T-helper 1 cell treated with Interleukin-12 subunit alpha and Interleukin-12 subunit beta and Interleukin-4 antibody, amounts not matched to agents 30 ng/mL and 1 ng/mL, for 36 hours (primary cell): ENCODE measurements around the gene RBCK1. TPM values are rescaled to one million over a fixed set of nuclear protein-coding genes. Genes with fewer than 3 reads are reported as not detected.

Experiments used
- intact Hi-C: fragments of 100-400 bp; cut with micrococcal nuclease; formaldehyde crosslinking; loops from one replicate; pipeline ENCODE4 v1.15.1; 2024
- total RNA-seq: library from RNA; stranded (reverse); gene quantifications from 2 replicates; pipeline ENCODE4 v1.2.3, GENCODE V29; 2022

The RBCK1 gene
- total RNA-seq, 1 donor from 2014 or later, result 134 TPM

DNA sequence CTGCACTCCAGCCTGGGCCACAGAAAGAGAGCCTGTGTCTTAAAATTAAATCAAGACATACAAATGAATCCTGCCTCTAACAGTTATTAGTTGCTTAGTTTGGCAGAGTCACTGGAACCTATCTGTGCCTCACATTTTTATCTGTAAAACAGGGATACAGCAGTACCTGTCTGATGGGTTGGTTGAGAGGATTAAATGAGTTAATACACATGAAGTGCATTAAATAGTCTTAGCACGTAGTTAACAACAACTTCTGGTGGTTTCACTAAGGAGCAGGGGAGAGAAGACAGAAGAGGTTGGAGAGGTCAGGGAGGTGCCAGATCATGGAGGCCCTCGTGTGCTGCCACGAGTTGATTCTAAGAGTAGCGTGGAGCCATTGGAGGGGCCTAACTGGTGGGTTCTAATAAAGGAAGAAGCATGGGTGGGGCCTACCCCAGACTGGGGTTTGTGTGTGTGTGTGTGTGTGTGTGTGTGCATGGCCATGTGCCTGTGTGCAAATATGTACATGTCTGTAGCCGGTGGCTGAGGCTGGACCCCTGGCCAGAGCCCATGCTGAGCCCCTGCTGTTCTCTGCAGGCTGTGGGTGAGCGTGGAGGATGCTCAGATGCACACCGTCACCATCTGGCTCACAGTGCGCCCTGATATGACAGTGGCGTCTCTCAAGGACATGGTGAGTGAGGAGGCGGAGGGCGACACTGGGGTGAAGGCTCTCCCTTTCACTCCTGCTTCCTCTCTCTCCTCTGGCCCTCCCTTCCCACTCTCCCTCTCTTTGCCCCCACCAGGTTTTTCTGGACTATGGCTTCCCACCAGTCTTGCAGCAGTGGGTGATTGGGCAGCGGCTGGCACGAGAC is 9.1 kb downstream of the RBCK1 start:
- intact Hi-C loops, result no loop called here

DNA sequence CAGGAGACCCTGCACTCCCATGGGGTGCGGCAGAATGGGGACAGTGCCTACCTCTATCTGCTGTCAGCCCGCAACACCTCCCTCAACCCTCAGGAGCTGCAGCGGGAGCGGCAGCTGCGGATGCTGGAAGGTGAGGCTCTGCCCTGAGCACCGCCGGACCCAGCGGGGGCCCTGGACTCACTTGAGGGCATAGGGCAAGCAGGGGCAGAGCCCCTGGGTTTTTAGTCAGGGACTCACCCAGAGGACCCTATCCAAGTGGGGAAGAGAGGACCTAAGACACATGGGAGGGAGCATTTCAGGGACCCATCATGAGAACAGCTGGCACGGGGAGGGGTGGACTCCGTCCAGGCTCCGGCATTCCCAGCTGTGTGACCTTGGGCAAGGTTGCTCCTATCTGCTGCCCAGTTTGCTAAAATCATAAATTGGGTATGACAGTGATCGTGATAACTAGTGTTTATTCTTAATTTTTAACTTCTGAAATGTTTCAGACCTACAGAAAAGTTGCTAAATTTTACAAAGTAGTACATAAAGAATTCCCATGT is 9.8 kb downstream of the RBCK1 start:
- intact Hi-C loops, result no loop called here

DNA sequence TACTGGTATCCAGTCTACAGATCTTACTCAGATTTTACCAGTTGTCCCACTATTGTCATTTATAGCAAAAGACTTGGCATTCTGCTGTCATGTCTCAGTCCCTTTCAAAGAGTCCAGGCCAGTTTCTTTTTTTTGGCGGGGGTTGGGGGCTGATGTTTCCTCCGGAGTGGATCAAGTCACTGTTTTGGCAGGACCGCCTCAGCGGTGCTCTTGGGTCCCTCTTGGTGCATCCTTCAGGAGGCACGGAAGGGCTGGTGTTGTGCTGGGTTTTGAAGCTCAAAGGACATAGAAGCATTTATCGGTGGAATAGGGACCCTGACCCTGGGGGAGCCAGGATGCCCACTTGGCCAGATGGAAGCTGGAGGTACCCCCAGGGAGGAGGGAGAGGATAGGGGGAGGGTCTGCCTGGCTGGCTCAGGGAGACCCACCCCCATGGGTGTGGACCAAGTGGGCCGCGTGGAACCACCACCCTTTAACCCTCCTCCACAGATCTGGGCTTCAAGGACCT is 10.8 kb downstream of the RBCK1 start:
- intact Hi-C loops, result no loop called here

DNA sequence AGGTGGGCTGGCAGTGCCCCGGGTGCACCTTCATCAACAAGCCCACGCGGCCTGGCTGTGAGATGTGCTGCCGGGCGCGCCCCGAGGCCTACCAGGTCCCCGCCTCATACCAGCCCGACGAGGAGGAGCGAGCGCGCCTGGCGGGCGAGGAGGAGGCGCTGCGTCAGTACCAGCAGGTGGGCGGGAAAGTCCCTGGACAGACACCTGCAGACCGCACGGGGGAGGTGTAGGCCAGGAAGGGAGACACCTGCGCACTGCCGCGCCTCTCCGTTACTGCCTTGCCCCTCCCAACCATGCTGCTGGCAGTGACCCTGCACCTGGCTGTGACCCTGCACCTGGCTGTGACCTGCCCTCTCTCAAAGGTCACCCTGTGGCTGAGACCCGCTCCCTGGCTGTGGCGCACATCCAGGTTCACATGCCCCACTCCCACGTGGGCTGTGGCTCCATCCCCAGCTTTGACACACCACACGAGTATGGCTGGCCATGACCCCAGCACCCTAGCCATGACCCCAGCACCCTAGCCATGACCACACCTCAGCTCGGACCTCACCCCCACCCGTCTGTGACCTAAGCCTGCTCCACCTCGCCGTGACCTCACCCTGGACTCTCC is 11.6 kb downstream of the RBCK1 start:
- intact Hi-C loops, result no loop called here

DNA sequence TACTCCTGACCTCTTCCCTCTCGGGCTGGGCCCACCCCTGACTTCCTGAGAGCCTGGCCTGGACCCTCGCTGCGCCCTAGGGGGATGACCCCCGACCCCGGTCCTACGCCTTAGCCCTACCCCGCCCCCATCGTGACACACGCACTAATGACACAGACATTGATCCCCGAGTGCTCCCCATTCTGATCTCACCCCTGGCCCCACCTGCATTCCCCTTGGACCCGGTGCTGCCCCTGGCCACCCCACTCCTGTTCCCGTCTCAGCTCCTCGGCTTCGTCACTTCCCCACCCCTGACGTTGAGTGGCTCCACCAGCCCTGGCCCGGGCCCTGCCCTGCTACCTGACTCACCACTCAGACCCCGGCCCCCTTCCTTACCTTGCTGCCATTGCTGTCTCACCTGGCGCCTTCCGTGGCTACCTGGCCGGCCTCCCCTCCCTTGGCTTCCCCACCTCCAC is 12.1 kb downstream of the RBCK1 start:
- intact Hi-C loops, result no loop called here

DNA sequence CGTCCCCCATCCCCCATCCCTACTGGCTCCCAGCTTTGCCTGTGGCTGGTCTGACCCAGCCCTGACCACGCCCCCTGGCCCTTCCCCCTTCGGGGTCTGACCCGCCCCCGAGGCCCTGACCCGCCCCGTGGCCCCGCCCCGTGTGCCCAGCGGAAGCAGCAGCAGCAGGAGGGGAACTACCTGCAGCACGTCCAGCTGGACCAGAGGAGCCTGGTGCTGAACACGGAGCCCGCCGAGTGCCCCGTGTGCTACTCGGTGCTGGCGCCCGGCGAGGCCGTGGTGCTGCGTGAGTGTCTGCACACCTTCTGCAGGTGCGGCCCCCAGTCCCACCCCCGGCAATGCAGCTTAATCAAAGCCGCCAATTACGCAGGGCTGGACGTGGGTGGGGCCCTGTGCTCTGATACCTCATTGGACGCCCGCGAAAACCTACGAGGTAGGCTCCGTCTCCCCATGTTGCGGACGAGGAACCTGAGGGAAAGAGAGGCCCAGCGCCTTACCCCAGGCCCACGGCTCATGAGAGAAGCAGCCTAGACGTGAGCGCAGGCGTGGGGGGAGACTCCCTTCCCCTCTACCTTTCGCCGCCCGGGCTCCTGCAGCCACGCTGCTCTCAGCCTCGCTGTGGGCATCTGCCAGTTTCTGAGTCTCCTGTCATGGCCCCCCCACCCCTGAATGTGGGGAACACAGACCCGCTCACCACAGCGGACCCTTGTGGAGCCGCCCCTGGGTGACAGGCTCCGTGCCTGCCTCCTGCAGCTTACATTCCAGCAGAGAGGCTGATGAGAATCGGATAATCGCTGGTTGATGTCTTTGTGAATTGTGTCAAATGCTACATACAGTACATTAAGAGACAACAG is 12.8 kb downstream of the RBCK1 start:
- intact Hi-C loops, result no loop called here

DNA sequence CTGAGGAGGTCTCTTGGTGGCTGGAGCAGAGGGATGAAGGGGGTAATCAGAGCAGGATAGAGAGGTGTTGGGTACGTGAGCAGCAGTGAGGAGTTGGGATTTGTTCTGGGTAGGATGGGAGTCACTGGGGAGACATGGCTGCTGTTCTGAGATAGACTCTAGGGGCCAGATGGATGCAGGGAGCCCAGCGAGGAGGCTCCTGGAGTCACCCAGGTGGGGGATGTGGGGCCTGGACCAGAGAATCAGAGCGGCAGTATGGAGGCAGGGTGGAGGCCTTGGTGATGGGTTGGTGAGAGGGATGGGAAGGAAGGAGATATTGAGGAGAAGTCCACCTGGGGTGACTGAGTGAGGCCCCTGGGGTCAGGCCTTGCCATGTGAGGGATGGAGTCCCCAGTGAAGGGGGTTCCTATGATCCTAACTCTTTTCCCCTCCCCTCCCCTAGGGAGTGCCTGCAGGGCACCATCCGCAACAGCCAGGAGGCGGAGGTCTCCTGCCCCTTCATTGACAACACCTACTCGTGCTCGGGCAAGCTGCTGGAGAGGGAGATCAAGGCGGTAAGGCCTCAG is 13.7 kb downstream of the RBCK1 start:
- intact Hi-C loops, result no loop called here

DNA sequence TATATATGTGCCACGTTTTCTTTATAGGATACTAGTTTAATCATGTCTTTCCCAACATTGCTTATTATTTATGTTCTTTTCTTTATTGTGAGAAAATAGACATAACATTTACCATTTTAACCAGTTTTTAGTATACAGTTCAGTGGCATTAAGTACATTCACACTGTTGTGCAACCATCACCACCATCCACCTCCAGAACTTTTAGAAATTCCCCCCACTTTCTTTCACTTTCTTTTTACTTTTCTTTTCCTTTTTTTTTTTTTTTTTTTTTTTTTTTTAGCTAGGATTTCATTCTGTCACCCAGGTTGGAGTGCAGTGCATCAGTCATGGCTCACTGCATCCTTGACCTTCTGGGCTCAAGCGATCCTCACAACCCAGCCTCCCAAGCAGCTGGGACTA is 18.5 kb downstream of the RBCK1 start:
- intact Hi-C loops, result no loop called here

DNA sequence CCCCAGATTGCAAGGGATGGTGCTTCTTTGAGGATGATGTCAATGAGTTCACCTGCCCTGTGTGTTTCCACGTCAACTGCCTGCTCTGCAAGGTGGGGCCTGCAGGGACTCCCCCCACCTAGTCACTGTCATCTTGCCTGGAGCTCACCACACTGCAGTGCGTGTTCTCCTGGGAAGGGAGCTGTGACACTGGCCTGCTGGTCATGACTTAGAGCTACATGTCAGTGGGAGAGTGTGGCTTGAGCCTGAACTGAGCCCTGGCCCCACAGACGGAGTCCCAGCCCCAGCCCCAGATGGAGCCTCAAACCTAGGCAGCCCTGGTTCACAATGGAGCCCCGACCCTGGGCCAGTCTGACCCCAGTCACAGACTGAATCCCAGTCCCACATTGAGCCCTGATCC is 19.3 kb downstream of the RBCK1 start:
- intact Hi-C loops, result no loop called here

DNA sequence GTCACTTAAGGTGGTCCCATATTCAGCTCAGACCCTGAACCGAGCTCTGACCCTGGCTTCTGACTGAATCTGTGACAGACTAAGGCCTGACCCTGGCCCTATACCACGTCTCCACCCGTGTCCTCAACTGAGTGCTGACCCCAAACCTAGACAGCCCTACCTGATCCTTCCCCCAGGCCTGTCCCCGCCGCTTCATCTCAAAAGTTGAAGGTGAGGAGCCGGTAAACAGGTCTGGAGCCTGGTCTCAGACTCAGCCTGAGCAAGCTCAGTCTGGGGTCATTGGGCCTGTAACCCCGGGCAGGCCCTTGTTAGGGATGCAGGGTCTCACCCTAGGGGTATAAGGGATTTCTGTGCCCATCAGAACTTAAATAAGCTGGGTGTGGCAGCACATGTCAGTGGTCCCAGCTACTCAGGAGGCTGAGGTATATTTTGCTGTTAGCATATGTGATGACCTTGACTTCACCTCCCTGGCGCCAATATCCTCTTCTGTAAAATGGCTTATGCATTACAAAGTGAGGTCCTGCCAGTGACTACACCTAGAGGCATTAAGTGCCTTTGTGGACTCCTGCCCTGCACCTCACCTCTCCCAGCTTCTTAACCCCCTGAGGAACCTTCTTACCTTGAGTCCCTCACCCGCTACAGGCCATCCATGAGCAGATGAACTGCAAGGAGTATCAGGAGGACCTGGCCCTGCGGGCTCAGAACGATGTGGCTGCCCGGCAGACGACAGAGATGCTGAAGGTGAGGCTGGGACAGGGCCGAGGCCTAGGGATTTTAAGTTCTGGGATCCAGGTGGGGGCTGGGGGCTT is 20.0 kb downstream of the RBCK1 start:
- intact Hi-C loops, result no loop called here

DNA sequence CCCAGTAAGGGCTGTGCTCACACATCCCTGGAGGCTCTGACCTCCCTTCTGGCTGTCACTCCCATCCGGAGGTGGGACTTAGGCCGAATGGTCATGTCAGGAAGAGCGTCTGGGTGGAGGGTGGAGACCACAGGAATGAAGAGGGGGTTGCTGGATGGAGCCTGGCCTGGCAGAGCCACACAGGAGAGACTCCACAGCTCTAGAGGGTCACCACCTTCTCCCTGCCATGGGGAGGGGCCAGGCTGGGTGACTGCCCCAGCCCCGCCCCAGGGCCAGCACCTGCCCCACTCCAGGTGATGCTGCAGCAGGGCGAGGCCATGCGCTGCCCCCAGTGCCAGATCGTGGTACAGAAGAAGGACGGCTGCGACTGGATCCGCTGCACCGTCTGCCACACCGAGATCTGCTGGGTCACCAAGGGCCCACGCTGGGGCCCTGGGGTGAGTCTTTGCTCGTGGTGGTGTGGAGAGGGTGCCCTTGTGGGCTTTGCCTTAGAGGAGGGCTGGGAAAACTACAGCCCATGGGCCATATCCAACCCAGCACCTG is 20.6 kb downstream of the RBCK1 start:
- intact Hi-C loops, result no loop called here

DNA sequence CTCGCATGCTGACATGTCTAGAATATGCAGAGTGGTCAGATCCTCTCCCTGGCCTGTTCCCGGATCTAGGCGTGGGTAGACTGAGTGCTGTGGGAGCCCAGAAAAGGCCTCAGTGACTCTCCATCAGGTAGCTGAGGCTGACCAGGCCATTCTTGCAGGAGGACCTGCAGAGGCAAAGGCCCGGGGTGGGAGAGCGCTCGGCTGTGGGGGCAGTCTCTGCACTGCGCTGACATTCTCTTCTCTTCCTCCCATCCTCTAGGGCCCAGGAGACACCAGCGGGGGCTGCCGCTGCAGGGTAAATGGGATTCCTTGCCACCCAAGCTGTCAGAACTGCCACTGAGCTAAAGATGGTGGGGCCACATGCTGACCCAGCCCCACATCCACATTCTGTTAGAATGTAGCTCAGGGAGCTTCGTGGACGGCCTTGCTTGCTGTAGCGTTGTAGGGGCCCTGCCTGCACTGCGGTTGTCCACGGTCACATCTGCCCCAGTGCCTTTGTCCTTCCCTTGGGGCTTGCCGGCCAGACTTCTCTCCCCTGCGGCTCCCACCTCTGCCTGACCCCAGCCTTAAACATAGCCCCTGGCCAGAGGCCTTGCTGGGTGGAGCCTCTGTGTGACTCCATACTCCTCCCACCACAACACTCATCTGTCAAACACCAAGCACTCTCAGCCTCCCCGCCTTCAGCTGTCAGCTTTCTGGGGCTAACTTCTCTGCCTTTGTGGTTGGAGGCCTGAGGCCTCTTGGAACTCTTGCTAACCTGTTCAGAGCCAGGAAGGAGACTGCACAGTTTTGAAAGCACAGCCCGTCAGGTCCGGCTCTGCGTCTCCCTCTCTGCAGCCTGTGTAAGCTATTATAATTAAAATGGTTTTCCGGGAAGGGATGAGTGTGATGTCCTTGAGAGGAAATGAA is 22.2 kb downstream of the RBCK1 start:
- intact Hi-C loops, result no loop called here

DNA sequence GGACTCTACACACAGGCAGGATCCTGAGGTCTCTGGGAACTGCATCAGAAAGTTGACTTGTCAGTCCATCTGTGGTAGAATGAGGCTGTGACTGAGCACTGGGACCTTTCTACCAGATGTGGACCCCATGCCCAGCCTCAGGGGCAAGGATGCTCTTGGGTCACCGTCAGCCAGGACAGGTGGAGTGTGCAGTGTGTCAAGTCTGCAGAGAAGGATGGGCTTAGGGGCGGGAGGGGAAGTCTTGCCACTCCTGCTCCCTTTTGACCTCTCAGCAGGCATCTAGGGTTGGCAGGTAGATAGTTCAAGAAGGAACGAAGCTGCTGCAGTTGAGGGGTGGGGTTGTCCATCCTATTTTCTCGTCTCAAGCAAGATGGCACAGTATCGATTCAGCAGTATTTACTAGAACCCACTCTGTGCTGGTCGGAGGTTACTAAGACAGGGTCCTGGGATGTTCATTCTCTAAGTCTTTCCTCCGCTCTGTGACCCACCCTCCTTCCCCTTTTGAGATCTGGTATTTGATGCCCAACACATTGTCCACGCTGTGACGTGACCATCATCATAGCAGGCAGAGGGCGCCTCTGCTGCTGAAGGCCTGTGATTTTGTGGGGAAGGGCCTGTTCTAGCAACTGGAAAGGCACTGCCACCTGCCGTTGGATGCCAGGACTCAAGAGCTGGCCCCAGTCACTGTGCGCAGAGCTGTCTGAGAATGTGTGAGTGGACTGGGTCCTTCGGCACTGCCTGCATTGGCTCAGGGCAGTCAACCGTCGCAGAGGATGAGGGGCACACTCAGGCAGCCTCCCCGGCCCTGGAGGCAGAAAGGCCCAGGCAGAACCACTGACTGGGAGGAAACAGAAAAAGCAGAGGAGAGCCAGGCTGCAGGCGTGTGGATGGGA is 23.2 kb downstream of the RBCK1 start:
- intact Hi-C loops, result loop anchor here (1.0 kb wide), 1 partner anchor 48 kb away; no protein-coding TSS in a partner anchor

DNA sequence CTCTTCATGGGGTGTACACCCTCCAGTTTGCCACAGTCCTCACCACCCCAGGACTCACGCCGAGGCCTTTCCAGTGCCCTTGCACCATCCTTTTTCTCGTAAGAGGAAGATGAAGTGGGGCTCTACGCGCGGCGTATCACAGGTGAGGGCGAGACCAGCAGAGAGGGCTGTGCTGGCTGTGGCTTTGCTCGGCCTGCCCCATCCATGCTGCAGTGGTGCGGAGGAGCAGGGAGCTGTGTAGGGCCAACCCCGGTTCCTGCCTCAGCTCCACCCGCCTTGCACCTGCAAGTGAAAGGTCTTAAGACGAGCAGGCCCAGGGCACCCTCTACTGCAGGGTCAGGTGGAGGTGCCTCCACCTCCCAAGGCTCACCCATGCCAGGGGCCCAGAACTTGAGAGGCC is 24.1 kb downstream of the RBCK1 start:
- intact Hi-C loops, result no loop called here

DNA sequence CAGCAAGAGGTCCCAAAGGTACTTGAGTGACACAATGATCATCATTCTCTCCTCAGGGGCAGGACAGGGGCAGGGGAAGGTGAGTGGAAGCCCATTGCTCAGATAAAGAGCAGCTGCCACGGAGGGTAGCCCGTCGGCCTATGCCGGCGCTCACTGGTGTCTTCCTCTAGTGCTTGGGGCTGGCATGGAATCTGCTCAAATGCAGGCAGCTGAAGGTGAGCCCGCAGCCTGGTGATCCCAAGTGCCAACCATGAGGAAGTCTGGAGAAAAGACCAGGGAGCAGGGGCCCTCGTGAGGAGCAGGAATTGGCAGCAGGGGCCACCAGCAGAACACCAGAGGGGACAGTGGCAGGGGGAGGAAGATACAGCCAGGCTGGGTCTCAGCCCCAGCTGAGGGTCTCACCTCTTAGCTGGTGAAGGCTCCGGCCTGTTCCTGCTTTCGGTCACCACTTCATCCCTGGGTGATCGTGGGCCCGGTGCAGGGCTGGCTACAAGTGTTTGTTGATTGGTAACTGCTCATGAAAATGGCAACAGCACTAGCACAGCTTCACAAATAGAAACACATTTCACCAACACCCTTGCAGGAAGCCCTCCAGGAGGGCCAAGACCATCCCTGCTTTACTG is 24.7 kb downstream of the RBCK1 start:
- intact Hi-C loops, result loop anchor here (1.0 kb wide), 3 partner anchors 24 to 78 kb away; partner anchors contain the start of genes RBCK1 and TBC1D20

DNA sequence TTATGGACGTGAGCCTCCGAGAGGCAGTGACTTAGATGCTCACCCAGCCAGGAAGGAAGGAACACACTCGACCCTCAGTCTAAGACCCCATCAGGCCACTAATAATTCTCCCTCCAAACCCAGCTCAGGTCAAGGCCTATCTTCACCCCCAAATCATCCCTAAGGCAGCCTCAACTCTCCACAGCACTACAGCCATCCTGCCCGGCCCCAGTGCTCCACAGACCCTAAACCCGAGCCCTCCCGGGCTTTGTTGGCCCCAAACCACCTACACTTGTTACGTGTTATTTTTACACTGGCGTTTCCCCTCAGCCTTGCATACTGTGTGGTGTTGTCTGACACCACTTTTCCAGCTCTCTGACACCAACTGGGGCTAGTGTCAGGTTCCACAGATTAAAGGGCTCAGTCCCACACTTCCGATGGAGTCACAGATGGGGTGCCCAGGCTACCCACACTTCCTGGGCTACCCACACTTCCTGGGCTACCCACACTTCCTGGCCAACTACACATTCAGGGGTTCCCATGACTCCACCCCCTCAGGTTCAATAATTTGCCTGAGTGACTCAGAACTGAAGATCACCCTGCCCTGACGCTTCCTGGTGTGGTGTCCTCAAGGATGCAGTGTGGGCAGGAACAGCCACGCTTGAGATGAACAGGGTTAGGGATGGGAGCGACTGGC is 25.3 kb downstream of the RBCK1 start:
- intact Hi-C loops, result loop anchor here (1.0 kb wide), 3 partner anchors 25 to 79 kb away; partner anchors contain the start of genes RBCK1 and TBC1D20

DNA sequence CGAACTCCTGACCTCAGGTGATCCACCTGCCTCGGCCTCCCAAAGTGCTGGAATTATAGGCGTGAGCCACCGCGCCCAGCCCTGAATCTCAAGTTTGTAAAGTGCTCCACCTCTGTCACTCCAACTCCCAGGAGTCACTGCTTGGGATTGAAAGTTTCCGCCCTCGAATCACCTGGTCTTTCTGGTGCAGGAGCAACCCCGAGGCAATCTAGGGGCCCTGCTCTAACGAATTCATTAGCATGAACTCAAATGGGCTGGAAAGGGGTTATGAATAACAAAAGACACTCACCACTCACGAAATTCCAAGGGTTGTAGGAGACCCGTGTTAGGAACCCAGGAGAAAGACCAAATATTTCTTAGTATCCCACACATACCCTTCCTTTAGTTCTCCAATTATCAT is 26.1 kb downstream of the RBCK1 start:
- intact Hi-C loops, result no loop called here
